HepG2 (cell line): Measurements from ENCODE around the gene ANKRD39. TPM values are rescaled to one million over a fixed set of nuclear protein-coding genes. Genes with fewer than 3 reads are reported as not detected.

ENCODE experiments used
- ATAC-seq: fragments of 200-7000 bp; cut with Tn5 transposase; 3 replicates; pipeline ENCODE4 v1.9.1; 2020; ENCODE audit warnings: mild to moderate bottlenecking, moderate library complexity
- BruUV-seq: library from RNA; stranded (reverse); fragments of 400-500 nt; replicated peaks from 2 replicates; lab custom pipeline; 2021; lab: Mats Ljungman, UMichigan
- CTCF ChIA-PET: fragments of 300-600 bp; formaldehyde crosslinking; extraction: SDS; loops from one replicate; lab custom pipeline; 2021; ENCODE audit warnings: low total read pairs, inconsistent platforms, low intra/inter-chr PET ratio; lab: Yijun Ruan, JAX
- POLR2A ChIA-PET: fragments of 350-600 bp; sonication (Branson Sonifier 250); formaldehyde crosslinking; loops from one replicate; lab custom pipeline; 2020; ENCODE audit warnings: antibody characterized with exemption, inconsistent platforms; lab: Yijun Ruan, JAX
- DNase-seq: peaks from one replicate; pipeline ENCODE4 v3.0.0-alpha.2; 2015; ENCODE audit warnings: low spot score
- FAIRE-seq: peaks from 3 replicates; lab custom pipeline; 2011; peaks lifted over from hg19 to GRCh38; lab: Jason Lieb, UNC
- H2AFZ ChIP-seq: one replicate; pipeline ENCODE4 v1.6.1; 2011; ENCODE audit warnings: low read length, inconsistent platforms
- H3K27ac ChIP-seq: fragments of 300-600 bp; 3 replicates; pipeline ENCODE4 v1.8.0; 2011; ENCODE audit warnings: mixed run types, mild to moderate bottlenecking, mixed read lengths, low read length, inconsistent platforms; ENCODE audit not compliant: insufficient read depth; ENCODE audit errors: extremely low read length
- H3K27me3 ChIP-seq, 2 experiments: fragments of 200-600 bp in 1 of 2; 2 replicates in 1 of 2; 3 replicates in 1 of 2; pipeline versions ENCODE4 v1.6.0 to v1.8.0; 2011; ENCODE audit warnings: low read length in 2 of 2, mild to moderate bottlenecking in 2 of 2, moderate library complexity in 2 of 2, inconsistent platforms in 1 of 2; ENCODE audit not compliant: insufficient read depth in 2 of 2, control insufficient read depth in 1 of 2
- H3K36me3 ChIP-seq, 2 experiments: fragments of 200-600 bp in 1 of 2; replicated peaks in 1 of 2; 2 replicates in 1 of 2; 3 replicates in 1 of 2; pipeline versions ENCODE4 v1.5.1 to v1.8.0; 2011; ENCODE audit warnings: low read length in 2 of 2, inconsistent platforms in 1 of 2; ENCODE audit not compliant: insufficient read depth in 2 of 2, control insufficient read depth in 1 of 2
- H3K4me1 ChIP-seq: 2 replicates; pipeline ENCODE4 v1.5.1; 2012; ENCODE audit warnings: low read length, inconsistent platforms; ENCODE audit not compliant: insufficient read depth
- H3K4me2 ChIP-seq: 2 replicates; pipeline ENCODE4 v1.6.0; 2011; ENCODE audit warnings: low read depth, low read length, inconsistent platforms
- H3K4me3 ChIP-seq, 3 experiments: fragments of 200-600 bp in 1 of 3; sonication (generic), shearing (Covaris generic) in 1 of 3; replicated peaks in 1 of 3; 2 replicates each; pipeline ENCODE4 v1.5.1; 2011 to 2016; ENCODE audit warnings: low read length in 3 of 3, inconsistent platforms in 2 of 3, low read depth in 2 of 3, mild to moderate bottlenecking in 2 of 3, control low read depth in 1 of 3, mixed read lengths in 1 of 3; ENCODE audit not compliant: insufficient read depth in 1 of 3
- H3K79me2 ChIP-seq: one replicate; pipeline ENCODE4 v1.6.1; 2011; ENCODE audit warnings: low read length, inconsistent platforms; ENCODE audit not compliant: insufficient read depth
- H3K9ac ChIP-seq: 2 replicates; pipeline ENCODE4 v1.6.0; 2011; ENCODE audit warnings: mild to moderate bottlenecking, low read depth, low read length, inconsistent platforms; ENCODE audit not compliant: insufficient read depth
- H3K9me3 ChIP-seq: 2 replicates; pipeline ENCODE4 v1.5.1; 2012; ENCODE audit warnings: mild to moderate bottlenecking, low read length
- H4K20me1 ChIP-seq: 2 replicates; pipeline ENCODE4 v1.6.0; 2011; ENCODE audit warnings: inconsistent platforms, mild to moderate bottlenecking, low read length, moderate library complexity; ENCODE audit not compliant: insufficient read depth
- CEBPG ChIP-seq: IDR thresholded peaks from 2 replicates; pipeline ENCODE4 v1.6.1; 2016
- CREM ChIP-seq, 2 experiments: sonication (generic) in 1 of 2; formaldehyde crosslinking in 1 of 2; IDR thresholded peaks; 2 replicates each; pipeline versions ENCODE4 v1.4.0 to v1.6.1; 2016 to 2020; ENCODE audit warnings: antibody characterized with exemption in 1 of 2, mild to moderate bottlenecking in 1 of 2, missing genetic modification reagents in 1 of 2
- EZH2 ChIP-seq: conservative IDR thresholded peaks from 2 replicates; pipeline ENCODE4 v1.6.1; 2012; ENCODE audit warnings: mild to moderate bottlenecking, low read depth, low read length, moderate library complexity
- POLR2A ChIP-seq, 2 experiments: IDR thresholded peaks; 2 replicates each; pipeline ENCODE4 v1.6.1; 2011; ENCODE audit warnings: low read depth in 2 of 2, low read length in 2 of 2, mild to moderate bottlenecking in 1 of 2, moderate library complexity in 1 of 2; ENCODE audit not compliant: insufficient read depth in 1 of 2
- POLR2AphosphoS2 ChIP-seq: IDR thresholded peaks from 2 replicates; pipeline ENCODE4 v1.6.1; 2011; ENCODE audit warnings: low read depth, low read length, improper control_type of control experiment
- POLR2AphosphoS5 ChIP-seq: IDR thresholded peaks from 2 replicates; pipeline ENCODE4 v1.6.1; 2012; ENCODE audit warnings: low read depth, low read length
- ZBTB44 ChIP-seq: sonication (generic); formaldehyde crosslinking; IDR thresholded peaks from 2 replicates; pipeline ENCODE4 v1.4.0; 2020; ENCODE audit warnings: missing genetic modification reagents
- ZNF10 ChIP-seq: sonication (generic); formaldehyde crosslinking; IDR thresholded peaks from 2 replicates; pipeline ENCODE4 v1.4.0; 2020; ENCODE audit warnings: mild to moderate bottlenecking, low read depth, missing genetic modification reagents, borderline replicate concordance
- ZNF629 ChIP-seq: sonication (generic); formaldehyde crosslinking; conservative IDR thresholded peaks from 2 replicates; pipeline ENCODE4 v1.5.0; 2020; ENCODE audit warnings: missing genetic modification reagents
- WGBS: methylation state at CpG from one replicate; pipeline ENCODE4 v1.1.6; 2017; ENCODE audit warnings: low lambda C conversion rate; 5-methylcytosine and 5-hydroxymethylcytosine counted together
- in situ Hi-C: cut with HindIII; loops from 2 replicates; pipeline ENCODE4 v1.10.0; 2017; ENCODE audit warnings: low pct_unique_long_range_greater_than_20kb; ENCODE audit not compliant: extremely low pct_ligation_motif_present
- intact Hi-C: fragments of 100-400 bp; cut with micrococcal nuclease; formaldehyde crosslinking; loops from one replicate; pipeline ENCODE4 v1.10.0; 2022; ENCODE audit not compliant: unreplicated experiment
- polyA plus RNA-seq, 8 experiments: library from polyadenylated mRNA; depleted of rRNA in 3 of 8; stranded (reverse) in 7 of 8; unstranded in 1 of 8; fragments of >200 nt; fragmentation: Illumina TruSeq in 4 of 8; extraction: Trizol in 4 of 8; gene quantifications; 2 replicates each; pipeline versions ENCODE4 v1.2.1 to v1.2.3, GENCODE V29; 2011 to 2016; ENCODE audit warnings: low read depth in 4 of 8, missing spikeins in 1 of 8, mixed read lengths in 1 of 8; ENCODE audit not compliant: insufficient read depth in 1 of 8
- total RNA-seq, 5 experiments: library from RNA; depleted of rRNA; stranded (reverse); fragments of >200 nt; fragmentation: Illumina TruSeq; extraction: Trizol; gene quantifications; 2 replicates each; pipeline ENCODE4 v1.2.3, GENCODE V29; 2016; ENCODE audit warnings: low read depth in 1 of 5
- TF ChIP-seq, protein P1 (sequence below): sonication (generic); formaldehyde crosslinking; IDR thresholded peaks from 2 replicates; pipeline ENCODE4 v1.8.0; 2022; ENCODE audit warnings: low read depth, missing genetic modification reagents

The ANKRD39 gene
- total and polyA plus RNA-seq, 2 of the 13 experiments (the other 11 are each of a cell fraction or from before 2014, with no cell fraction given): 23.2 to 24.8 TPM

GRCh38 chr2:96822786-96823185, 35.0 kb downstream of the ANKRD39 start:
- POLR2A ChIA-PET: interaction anchor here (1.0 to 1.1 kb wide), 2 partner anchors 35 to 59 kb away, joined by 3 read pairs; partner anchors contain the start of gene ANKRD39
- H3K79me2 ChIP-seq: peaks cover 79% of the 10 kb centered on the region
- CTCF ChIA-PET: no interaction called here
- peaks cover 68% of the 10 kb centered on the region for H3K4me1 ChIP-seq
- FAIRE-seq (no peak), DNase-seq (no peak), ATAC-seq (no peak)
- TF ChIP-seq ZNF629 (no peak), POLR2AphosphoS5 (0 out of 2 replicates have a peak, but pooled peaks have one; percentile 39), POLR2A (IDR thresholded peaks at IDR 0.05; ENCODE audit: insufficient read depth in 1 of 2, low read depth in 2 of 2, low read length in 2 of 2) (peak in 1 of 2 experiments; percentile 5; a peak in 1 of 4 replicates)
- H3K27ac ChIP-seq: peak overlapping the region; percentile 5
- no peak overlapping the region for H3K4me2 ChIP-seq
- in situ Hi-C loops (no loop called here), intact Hi-C loops (no loop called here)
- BruUV-seq: no TSS peak
- no peak overlapping the region for H3K9ac ChIP-seq
- H4K20me1 ChIP-seq: peaks cover 72% of the 10 kb centered on the region
- WGBS: 91% methylated on average over 4 of the region's 4 CpGs
- no peaks in the 10 kb centered on the region for H3K9me3 ChIP-seq
- H3K4me3 ChIP-seq: no peak overlapping the region
- H3K27me3 ChIP-seq: no peaks in the 10 kb centered on the region
- no peak overlapping the region for H2AFZ ChIP-seq
- peaks cover 24 to 67% of the 10 kb centered on the region in 2 experiments for H3K36me3 ChIP-seq

DNA sequence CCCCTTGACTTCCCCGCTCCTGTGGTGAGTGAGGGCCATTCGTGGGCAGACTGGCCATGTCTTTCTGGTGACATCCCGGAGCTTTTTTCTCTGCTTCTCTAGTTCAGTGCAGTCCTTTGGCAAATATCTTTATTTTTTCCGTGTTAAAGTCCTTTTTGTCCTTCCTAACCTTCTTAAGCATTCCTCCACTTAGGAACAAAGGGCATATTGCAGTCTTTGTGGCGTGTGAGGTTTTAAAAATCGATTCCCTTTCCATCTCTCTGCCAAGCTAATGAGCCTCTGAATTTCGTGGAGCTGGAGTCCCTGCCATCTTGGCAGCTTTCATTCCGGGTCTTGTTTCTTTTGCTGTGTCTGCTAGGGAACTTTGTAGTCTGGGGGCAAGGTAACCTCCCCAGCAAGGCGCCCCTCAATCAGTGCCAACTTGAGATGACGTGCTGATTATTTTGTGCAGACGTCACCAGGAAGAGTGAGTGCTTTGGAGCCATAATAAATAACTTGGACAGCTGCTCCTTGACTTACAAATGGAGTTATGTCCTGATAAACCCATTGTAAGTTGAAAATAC, 36.6 kb downstream of the ANKRD39 start:
- ATAC-seq (no peak), FAIRE-seq (no peak), DNase-seq (no peak)
- Histone ChIP-seq H3K27ac (peak overlapping the region; percentile 83), H3K79me2 (peaks cover 89% of the 10 kb centered on the region), H3K27me3 (no peaks in the 10 kb centered on the region; a peak in 1 of 5 replicates), H3K4me2 (peak overlapping the region; percentile 100), H3K4me3 (peak overlapping the region in 1 of 3 experiments; percentile 91; a peak in 3 of 6 replicates), H2AFZ (no peak overlapping the region), H4K20me1 (peaks cover 81% of the 10 kb centered on the region), H3K4me1 (peaks cover 72% of the 10 kb centered on the region), H3K36me3 (peaks cover 16 to 54% of the 10 kb centered on the region in 2 experiments), H3K9ac (peak overlapping the region; percentile 42; the same call in 1 of the 2 replicates), H3K9me3 (no peaks in the 10 kb centered on the region)
- 79% methylated on average over 11 of the region's 11 CpGs for WGBS
- TF ChIP-seq EZH2 (no peak), ZNF10 (no peak), ZBTB44 (CRISPR knock-in tag) (no peak), POLR2AphosphoS2 (no peak), CEBPG (no peak), CREM (IDR thresholded peaks at IDR 0.05) (no peak), CREM (CRISPR knock-in tag; IDR thresholded peaks at IDR 0.05) (no peak)
- TF ChIP-seq, protein P1, sequence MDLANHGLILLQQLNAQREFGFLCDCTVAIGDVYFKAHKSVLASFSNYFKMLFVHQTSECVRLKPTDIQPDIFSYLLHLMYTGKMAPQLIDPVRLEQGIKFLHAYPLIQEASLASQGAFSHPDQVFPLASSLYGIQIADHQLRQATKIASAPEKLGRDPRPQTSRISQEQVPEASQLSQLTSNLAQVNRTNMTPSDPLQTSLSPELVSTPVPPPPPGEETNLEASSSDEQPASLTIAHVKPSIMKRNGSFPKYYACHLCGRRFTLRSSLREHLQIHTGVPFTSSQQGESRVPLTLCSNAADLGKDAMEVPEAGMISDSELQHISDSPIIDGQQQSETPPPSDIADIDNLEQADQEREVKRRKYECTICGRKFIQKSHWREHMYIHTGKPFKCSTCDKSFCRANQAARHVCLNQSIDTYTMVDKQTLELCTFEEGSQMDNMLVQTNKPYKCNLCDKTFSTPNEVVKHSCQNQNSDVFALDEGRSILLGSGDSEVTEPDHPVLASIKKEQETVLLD (CRISPR knock-in tag): no peak
- intact Hi-C loops (no loop called here), in situ Hi-C loops (no loop called here)
- POLR2A ChIA-PET: interaction anchor here (0.6 to 7.4 kb wide), 6 partner anchors 11 to 60 kb away, joined by 3 to 99 read pairs (median 3); partner anchors contain the start of genes ANKRD39 and CNNM4
- no TSS peak for BruUV-seq
- CTCF ChIA-PET: no interaction called here
